NK-92 (cell line): ENCODE measurements around the gene GALNTL6.

Experiments
- DNase-seq: peaks from one replicate; lab custom pipeline; 2025; ENCODE audit not compliant: unreplicated experiment; lab: John Stamatoyannopoulos, UW

Gene GALNTL6

DNA sequence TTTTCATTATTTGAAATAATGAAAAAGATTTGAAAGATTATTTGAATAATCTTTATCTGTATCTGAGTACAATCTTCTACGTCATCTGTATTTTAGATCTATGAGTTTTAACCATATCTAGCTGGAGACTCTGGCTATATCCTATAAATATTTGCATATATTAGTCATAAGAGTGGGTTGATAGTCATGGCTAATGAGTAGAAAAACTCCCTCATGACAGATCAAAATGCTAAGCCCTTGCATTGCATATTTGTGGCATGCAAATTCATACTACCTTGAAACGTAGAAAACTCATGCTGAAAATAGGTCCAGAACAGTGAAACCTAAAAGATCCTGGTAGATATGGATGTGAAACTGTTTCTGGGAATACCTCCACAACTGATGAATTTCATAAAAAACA, 291.3 kb downstream of the GALNTL6 start:
- no peak for DNase-seq

DNA sequence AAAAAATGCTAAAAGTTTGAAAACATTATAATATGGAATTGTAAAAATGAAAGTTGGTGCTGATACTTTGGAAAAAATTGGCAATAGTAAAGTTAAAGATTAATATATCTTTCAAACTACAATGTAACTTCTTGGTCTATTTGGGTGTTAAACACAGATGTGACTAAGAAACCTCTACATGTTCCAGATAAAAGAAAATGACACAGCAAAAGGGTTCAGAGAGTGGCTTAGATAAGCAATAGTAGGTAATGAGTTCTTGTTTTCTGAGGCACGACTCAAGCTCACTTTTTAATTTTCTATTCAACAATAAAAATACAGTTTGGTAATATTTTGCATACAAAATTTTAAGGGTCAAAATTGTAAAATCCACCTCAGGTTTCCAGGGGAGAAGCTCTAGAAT, 292.7 kb downstream of the GALNTL6 start:
- no peak for DNase-seq

DNA sequence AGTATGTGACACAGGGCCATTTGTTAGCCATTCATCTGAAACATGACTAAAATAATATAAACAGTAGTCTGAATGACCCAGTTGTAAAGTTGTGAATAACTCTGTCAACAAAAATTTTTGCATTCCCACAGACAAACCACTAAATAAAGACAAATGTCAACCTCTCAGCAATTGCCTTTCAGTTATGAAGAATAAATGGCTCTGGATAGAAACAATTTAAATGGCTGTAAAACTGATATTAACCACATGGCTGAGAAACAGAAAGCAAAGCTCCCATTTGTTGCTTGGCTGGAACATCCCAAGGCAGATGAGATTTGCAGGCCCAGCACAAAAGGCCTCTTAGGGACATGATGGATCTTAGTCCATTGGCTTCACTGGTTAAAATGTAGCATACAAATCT, 296.3 kb downstream of the GALNTL6 start:
- no peak for DNase-seq

DNA sequence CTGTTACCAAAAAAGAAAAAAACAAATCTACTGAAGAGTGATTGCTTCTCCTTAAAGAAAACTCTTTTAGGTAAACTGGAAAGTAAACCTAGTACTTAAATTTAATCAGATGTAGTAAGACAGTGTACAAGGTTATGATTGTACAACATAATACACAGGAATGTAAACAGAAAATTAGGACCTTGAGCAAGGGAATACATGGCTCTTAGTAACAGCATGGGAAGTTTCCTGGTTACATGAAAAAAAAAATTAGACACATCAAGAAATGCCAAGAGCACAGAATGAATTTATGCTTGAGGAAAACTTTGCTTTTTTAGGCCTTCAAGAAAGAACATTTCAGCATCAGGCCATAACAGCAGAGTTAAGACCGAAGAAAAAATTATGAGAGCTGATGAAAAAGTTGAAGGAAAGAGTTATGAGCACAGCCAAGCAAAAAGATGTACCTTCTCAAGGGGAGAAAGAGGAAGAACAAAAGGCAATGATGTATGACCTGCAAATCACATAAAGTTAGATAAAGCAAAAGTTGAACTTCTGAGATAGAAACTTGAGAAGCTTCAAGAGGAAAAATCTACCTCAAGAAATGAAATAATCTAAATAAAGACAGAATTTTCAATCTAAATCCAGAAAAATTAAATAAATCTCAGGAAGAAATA, 311.6 kb downstream of the GALNTL6 start:
- no peak for DNase-seq

DNA sequence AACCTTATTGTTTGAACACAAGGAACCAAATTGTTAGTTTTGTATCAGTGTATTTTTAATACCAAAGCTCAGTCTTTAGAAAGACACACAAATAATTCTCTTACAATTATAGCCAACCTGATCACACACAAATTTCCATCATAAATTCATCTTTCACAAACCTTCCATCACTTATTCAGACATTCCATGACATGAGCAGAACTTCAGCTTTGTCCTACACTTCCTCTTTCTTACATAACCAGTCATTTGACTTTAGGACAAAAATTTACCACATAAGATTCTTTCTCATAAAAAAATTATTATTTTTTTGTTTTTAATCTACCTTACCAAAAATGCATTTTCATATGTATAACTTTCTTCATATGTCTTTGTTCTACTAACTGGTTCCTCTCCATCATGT, 312.2 kb downstream of the GALNTL6 start:
- no peak for DNase-seq

DNA sequence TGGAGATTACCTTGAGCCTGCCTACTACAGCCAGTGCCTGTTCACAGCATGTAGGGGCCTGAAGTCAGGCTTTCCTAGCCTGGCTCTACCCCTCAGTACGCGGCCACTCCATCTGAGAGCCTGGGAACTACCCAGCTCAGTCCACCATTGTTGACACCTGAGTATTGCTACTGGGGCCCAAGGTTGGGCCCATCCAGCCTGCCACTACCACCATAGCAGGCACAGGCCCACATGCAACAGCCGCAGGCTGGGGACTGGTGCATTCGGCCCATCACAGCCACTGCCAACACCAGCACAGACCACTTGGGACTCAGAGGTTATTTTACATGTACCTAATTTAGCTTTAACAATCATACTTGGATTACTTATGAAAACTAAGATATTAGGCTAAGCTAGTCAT, 314.0 kb downstream of the GALNTL6 start:
- DNase-seq = no peak

DNA sequence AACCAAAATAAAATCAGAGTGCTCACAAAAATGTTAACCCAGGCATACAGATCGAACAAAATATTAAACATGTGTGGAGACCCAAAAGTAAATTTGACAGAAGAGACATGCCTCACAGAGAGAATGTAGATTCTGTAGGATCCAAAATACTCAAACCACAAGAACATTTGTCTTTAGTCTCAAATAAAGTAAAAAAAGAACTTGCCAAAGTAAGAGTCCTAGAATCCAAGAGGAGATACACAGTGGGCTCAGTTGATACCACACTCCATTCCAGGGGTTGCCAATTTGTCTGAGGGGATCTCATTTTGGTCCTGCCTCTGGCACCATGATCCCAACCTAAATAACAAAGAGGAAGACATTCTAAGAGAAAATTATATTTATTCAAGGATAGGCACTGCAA, 316.4 kb downstream of the GALNTL6 start:
- no peak for DNase-seq

DNA sequence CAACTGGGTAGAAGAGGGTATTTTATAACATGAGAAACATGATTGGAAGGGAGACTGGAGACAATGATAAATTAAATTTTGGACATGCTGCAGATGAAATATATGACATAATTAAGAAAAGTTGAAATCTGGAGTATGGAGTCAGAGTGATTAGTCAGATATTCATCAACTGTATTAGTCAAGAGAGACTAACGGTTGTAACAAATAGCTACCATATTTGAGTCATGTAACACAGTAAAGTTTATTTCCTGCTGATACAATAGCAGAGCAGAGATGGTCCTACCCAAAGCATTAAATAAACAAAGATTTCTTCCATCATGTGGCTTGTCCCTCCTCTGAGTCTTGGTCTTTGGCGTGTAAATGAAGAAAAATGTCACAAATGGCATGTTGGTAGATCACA, 321.3 kb downstream of the GALNTL6 start:
- DNase-seq = no peak

DNA sequence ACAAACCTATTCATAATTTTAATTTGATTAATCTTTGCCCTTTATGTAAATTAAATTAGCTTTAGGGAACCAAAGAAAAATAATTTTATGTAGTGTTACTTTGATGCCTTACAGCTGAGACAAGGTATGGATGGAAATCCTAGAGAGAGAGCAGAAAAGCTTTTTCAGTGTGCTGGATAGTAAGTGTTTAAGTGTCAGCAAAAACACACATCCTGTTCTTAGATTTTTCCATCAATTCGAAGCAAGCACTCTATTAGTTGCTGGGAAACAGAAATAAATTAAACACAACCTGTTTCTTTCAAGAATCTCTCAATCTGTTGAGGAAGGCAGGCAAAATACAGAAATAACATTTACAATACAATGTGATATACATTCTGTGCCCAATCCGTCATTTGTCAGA, 327.8 kb downstream of the GALNTL6 start:
- DNase-seq = no peak

DNA sequence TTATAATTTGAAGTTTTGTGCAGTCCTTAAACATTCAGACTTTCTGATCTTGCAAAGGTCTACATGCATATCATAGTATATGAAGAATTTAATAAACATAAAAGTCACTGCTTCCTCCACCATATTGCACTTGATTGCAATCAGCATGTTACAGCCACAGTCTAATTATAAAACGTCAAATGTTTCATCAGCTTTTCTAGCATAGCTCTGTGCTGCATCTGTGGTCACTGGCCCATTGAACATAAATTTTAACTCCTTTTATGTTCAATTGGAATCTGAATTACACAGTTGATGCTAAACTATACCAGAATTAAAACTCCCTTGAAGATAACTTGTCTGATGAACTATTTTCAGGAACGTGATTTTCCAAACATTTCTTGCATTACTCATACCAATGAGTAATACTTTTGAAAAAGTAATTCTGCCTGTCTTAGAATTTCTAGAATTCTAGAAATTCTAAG, 329.1 kb downstream of the GALNTL6 start:
- DNase-seq = no peak

DNA sequence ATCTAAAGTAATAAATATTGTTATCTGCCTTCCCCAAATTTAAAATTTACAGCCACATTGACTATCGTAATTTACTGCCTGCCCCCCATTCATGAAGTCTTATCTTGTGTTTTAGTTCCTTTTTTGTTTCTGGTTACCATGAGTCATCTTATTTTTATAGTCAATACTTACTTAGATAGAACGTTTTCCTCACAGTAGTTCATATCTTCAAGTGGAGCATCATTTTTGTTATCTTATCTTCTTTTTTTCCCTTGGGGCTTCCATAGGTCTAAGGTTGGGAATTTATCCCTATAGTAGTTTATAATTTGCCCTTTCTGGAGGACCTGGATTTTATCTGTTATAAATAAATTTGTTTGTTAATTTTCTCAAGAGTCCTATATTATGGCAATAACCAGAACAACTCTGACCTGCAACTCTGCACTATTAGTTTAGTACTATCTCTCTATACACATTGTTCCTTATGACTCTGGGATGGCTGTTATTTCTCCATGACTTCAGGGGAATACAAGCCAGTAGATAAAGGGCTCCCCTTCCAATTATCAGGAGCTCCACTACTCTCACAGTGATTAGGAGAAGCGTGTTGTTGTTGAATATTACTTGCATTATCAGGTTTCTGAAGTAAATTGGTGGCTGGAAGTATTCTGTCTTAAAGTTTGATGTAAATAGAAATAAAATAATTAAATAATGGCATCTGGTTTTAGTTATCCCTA, 330.6 kb downstream of the GALNTL6 start:
- DNase-seq = no peak

DNA sequence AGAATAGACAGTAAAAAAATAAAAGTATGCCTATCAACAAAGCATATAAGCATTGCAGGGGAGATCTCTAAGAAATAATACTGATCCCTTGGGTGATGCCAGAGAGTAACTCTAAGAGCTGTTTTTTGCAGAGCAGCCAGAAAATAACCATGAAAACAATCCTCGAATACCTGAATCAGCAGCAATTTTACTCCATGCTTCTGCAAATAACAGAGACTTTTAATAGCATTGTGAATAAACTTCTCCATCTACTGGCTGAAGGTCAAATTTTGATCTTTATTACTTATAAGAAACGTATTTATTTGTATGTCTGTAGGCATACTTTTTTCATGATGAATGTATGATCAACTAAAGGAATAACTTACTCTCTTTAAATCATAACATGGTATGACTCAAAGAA, 334.5 kb downstream of the GALNTL6 start:
- no peak for DNase-seq

DNA sequence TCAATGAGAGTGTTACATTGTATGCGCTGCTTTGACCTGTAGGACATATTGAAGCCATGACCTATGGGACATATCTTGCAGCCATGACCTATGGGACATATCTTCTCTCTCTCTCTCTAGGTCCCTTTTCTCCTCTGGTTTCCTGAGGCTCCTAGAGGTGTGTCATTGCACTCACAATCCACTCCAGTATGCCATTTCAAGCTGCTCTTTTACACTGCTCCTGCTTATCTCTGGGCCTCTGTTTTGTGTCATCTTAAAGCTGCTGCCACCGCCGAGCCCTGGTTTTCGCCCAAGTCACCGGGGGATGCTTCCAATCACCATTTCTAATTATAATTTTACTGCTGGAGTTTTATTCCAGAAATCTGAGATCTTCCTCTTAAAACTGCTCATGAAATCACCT, 336.1 kb downstream of the GALNTL6 start:
- DNase-seq = no peak

DNA sequence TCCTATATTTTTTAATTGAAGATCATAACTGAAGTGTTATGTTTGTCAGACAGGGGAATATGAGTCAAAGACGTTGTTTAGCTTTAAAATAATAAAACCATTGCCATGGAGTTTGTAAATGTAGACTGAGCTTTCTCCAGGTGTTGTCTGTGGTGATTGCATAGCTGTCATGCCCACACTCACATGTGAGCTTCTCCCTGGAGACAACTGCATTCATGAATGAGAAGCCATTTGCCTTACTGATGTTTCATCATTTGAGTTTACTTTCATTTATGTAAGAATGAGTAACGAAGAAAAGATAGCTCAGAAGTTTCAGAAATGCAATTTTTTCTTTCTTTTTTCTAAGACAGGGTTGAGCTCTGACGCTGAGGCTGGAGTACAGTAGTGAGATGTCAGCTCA, 339.1 kb downstream of the GALNTL6 start:
- no peak for DNase-seq

DNA sequence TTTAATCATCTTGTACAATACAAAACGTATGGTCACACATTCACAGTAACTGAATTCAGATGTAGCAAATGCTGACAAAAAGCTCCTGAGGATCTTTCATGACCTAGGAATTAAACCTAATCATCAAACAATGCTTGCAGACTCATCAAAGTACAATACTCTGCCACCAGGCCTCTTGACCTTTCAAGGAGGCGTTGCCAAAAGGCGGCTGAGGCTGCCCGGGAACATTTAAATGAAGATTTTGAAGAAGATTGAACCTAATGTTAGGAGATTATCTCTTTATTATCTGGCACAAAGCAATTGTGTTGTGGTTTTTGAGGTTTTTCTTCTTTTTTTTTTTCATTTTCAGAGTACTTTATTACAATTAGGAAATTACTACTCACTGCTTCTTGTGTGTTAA, 340.5 kb downstream of the GALNTL6 start:
- no peak for DNase-seq

DNA sequence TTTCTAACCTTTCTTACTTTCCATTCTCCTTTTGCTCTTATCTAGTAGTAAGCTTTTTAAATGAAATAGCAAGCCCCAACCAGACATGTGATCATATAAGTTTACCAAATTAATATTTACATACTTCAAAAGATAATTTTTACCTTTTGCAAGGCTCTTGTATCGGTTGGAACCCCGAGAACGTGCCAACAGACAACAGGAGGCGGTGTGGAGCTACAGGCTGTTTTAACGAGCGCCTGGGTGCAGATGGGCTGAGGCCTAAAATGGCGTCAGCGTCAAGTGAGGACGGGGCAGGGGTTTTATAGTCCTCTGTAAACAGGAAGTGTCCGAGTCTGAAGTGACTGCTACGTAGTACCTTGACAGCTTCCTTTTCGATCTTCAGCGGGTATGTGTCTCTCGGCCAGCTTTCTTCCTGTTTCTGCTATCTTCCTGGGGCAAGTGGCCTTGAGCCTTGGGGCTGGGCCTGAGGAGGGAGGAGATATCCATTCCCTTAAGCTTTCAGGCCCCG, 342.7 kb downstream of the GALNTL6 start:
- DNase-seq = no peak

DNA sequence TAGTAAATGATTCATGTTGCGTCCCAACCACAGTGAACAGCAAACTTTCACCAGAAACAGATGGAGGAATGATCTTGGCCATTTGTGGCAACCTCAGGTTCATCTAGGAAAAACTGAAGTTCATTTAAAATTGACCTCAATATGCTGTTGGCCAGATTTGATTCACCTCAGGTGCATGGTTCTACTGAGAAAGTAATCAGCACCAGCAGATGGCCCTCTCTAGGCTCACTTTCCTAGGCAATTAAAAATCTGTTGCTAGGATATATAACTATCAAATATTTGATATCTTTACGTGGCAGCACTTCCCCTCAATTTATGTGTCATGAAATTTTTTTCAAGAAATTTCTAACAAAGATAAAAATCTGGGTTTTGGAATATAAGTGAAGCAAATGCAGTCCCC, 344.7 kb downstream of the GALNTL6 start:
- no peak for DNase-seq

DNA sequence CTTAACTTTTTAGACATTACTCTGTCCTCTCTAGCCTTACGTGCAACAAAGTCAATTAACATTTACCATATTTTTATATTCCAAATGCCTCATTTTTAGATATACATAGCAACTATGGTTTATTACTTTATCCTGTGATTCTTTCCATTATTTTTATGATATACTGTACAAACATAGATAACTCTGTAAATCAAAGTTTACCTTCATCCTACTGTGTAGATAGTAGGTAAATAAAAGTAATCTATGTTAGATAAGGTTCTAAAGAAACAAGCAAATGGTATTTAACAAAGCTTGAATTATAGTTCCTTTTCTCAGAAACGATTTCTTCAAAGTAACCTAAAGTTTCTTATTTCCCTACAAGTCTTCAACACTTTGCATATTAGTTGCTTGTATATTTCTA, 350.0 kb downstream of the GALNTL6 start:
- DNase-seq = no peak

DNA sequence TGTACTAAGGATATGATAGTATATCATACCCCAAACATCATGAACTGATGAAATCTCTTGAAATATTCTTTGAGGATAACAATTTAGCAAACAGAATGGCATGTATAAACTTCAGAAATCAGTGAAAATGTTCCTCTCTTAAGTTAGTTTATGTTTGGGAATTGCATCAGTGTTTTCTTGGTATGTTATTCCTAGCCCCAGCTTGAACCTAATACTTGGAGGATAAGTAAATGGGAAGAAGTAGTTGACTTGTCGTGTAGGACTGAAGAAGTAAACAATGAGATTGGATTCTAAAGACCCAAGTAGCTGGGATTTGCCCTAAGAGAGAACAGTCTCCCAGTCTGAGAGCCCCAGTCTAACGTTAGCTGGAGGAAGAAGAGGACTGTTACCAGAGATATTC, 355.7 kb downstream of the GALNTL6 start:
- DNase-seq = no peak

DNA sequence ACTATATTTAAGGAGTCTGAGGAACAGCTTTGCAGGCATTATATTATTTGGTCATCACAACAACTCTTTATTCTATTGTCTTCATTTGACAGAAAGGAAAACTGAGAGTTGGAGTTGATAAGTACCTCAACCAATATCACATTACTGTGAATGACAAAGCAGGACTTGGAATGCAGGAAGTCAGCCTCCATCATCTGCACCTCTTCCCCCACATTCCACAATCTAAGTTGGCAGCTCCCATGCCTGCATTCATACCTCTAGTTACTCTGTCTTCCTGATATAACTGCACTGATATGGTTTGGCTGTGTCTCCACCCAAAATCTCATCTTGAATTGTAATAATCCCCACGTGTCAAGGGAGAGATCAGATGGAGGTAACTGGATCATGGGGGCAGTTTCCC, 356.7 kb downstream of the GALNTL6 start:
- DNase-seq = no peak

DNA sequence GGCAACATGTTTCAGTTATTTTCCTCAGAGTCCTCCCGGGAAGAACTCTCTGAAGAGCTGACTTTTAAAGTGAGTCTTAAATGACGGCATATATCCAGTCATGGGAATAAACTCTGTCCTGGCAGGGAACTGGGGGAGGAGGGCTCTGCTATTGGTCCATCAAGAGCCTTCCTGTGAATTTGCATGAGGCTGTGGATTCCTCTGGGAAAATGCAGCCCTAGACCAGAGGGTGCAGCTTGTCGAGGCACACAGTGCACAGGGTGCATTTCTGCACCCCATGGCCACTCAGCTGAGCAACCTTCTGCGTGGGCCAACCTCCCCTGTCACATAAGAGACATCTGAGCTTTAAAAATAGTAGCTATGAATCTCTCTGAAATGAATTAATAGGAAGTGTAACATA, 360.0 kb downstream of the GALNTL6 start:
- DNase-seq = no peak

DNA sequence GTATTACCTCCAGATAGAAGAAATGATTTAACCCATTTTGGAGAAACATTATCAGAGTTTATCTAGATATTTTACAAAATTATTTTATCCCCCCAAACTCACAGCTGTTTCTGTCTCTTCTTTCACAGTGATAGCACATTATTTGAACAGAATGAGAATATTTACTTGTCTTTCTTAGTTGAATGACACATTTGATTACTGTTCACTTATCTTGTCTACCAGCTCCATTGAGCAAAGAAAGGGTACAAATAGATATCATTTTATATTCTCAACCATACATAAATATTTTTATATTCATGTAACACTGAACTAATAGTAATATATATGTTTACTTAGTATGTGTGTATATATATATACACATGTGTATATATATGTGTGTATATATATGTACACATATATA, 364.2 kb downstream of the GALNTL6 start:
- DNase-seq = no peak
